H1 (cell line): ENCODE data around the gene SLC12A8. TPM values are rescaled to one million over a fixed set of nuclear protein-coding genes. Genes with fewer than 3 reads are reported as not detected.
"Not testable (repeated sequence)": the region's sequence is repeated elsewhere in the genome, so short reads cannot be mapped to it uniquely, and the experiment has no call there.

Source experiments
- CTCF ChIA-PET: fragments of 300-600 bp; sonication (Branson Sonifier 250); formaldehyde crosslinking; loops from one replicate; lab custom pipeline; 2021; ENCODE audit not compliant: partially characterized antibody; lab: Charles Lee
- POLR2A ChIA-PET: fragments of 300-600 bp; sonication (Branson Sonifier 250); formaldehyde crosslinking; loops from one replicate; lab custom pipeline; 2021; ENCODE audit warnings: inconsistent platforms; ENCODE audit not compliant: partially characterized antibody; lab: Charles Lee
- DNase-seq, 2 experiments: peaks; one replicate each; pipeline versions ENCODE4 v3.0.0 to v3.0.0-alpha.2; 2010 to 2022; ENCODE audit warnings: low spot score in 2 of 2, low read depth in 1 of 2, mixed read lengths in 1 of 2
- FAIRE-seq: peaks from 2 replicates; lab custom pipeline; 2011; peaks lifted over from hg19 to GRCh38; lab: Jason Lieb, UNC
- H2AFZ ChIP-seq: 2 replicates; pipeline ENCODE4 v1.8.1; 2012; ENCODE audit warnings: low read length, inconsistent platforms
- H2AK5ac ChIP-seq: 2 replicates; pipeline ENCODE4 v1.6.1; 2013; ENCODE audit warnings: low read depth, low read length
- H2BK120ac ChIP-seq: replicated peaks from 2 replicates; pipeline ENCODE3; 2013; ENCODE audit warnings: low read depth, low read length, inconsistent platforms
- H2BK12ac ChIP-seq: 2 replicates; pipeline ENCODE4 v1.6.1; 2013; ENCODE audit warnings: low read depth, low read length
- H2BK15ac ChIP-seq: 2 replicates; pipeline ENCODE4 v1.6.1; 2013; ENCODE audit warnings: low read length
- H2BK20ac ChIP-seq: 2 replicates; pipeline ENCODE4 v1.6.1; 2013; ENCODE audit warnings: low read length
- H2BK5ac ChIP-seq: 2 replicates; pipeline ENCODE4 v1.6.1; 2013; ENCODE audit warnings: low read depth, low read length
- H3K14ac ChIP-seq: 2 replicates; pipeline ENCODE4 v1.6.1; 2013; ENCODE audit warnings: inconsistent platforms; ENCODE audit not compliant: insufficient read length
- H3K18ac ChIP-seq: 2 replicates; pipeline ENCODE4 v1.6.1; 2013; ENCODE audit warnings: low read length; ENCODE audit errors: extremely low read depth
- H3K23ac ChIP-seq: 2 replicates; pipeline ENCODE4 v1.6.1; 2013; ENCODE audit warnings: inconsistent platforms; ENCODE audit not compliant: insufficient read length
- H3K23me2 ChIP-seq: 2 replicates; pipeline ENCODE4 v1.6.1; 2013; ENCODE audit warnings: low read depth, low read length
- H3K27ac ChIP-seq: 2 replicates; pipeline ENCODE4 v1.6.1; 2011; ENCODE audit warnings: low read depth, low read length, inconsistent platforms
- H3K27me3 ChIP-seq, 4 experiments: replicated peaks in 1 of 4; 1 replicate in 1 of 4; 2 replicates in 3 of 4; pipeline versions ENCODE4 v1.6.1 to v1.8.1; 2011 to 2013; ENCODE audit warnings: low read length in 3 of 4, mild to moderate bottlenecking in 3 of 4, inconsistent platforms in 2 of 4, mixed read lengths in 2 of 4, moderate library complexity in 1 of 4; ENCODE audit not compliant: control insufficient read depth in 3 of 4, insufficient read depth in 3 of 4; ENCODE audit errors: extremely low read depth in 1 of 4
- H3K36me3 ChIP-seq, 4 experiments: 2 replicates each; pipeline versions ENCODE4 v1.6.1 to v1.8.1; 2011 to 2013; ENCODE audit warnings: mild to moderate bottlenecking in 4 of 4, low read length in 3 of 4, moderate library complexity in 2 of 4, control low read depth in 1 of 4, inconsistent platforms in 1 of 4; ENCODE audit not compliant: insufficient read depth in 4 of 4, control insufficient read depth in 2 of 4
- H3K4ac ChIP-seq: replicated peaks from 2 replicates; pipeline ENCODE3; 2013; ENCODE audit warnings: low read length, low read depth, mixed read lengths, inconsistent platforms; ENCODE audit not compliant: insufficient read length
- H3K4me1 ChIP-seq, 4 experiments: replicated peaks in 1 of 4; 1 replicate in 1 of 4; 2 replicates in 3 of 4; pipeline versions ENCODE4 v1.6.1 to v1.8.1; 2011 to 2013; ENCODE audit warnings: low read length in 3 of 4, inconsistent platforms in 2 of 4, mixed read lengths in 1 of 4; ENCODE audit not compliant: insufficient read depth in 4 of 4, control insufficient read depth in 3 of 4
- H3K4me2 ChIP-seq, 2 experiments: 2 replicates each; pipeline versions ENCODE4 v1.6.1 to v1.8.1; 2011 to 2013; ENCODE audit warnings: low read depth in 2 of 2, low read length in 2 of 2, control low read depth in 1 of 2, inconsistent platforms in 1 of 2, mild to moderate bottlenecking in 1 of 2; ENCODE audit not compliant: insufficient read depth in 1 of 2
- H3K4me3 ChIP-seq, 4 experiments: fragments of 200-600, 300-600 bp in 1 of 4; sonication (generic), shearing (Covaris generic), sonication (Bioruptor Twin) in 1 of 4; 2 replicates each; pipeline versions ENCODE4 v1.5.1 to v1.8.1; 2011 to 2016; ENCODE audit warnings: low read length in 4 of 4, low read depth in 3 of 4, control low read depth in 2 of 4, inconsistent platforms in 2 of 4, mild to moderate bottlenecking in 2 of 4, mixed read lengths in 1 of 4, moderate library complexity in 1 of 4; ENCODE audit not compliant: insufficient read depth in 2 of 4; ENCODE audit errors: extremely low read depth in 1 of 4
- H3K56ac ChIP-seq: replicated peaks from 2 replicates; pipeline ENCODE3; 2013; ENCODE audit warnings: low read depth, mild to moderate bottlenecking, mixed read lengths, low read length, inconsistent platforms; ENCODE audit not compliant: insufficient read length
- H3K79me1 ChIP-seq: 2 replicates; pipeline ENCODE4 v1.6.1; 2013; ENCODE audit warnings: low read depth, low read length, control low read depth
- H3K79me2 ChIP-seq, 2 experiments: 2 replicates each; pipeline versions ENCODE4 v1.6.1 to v1.8.1; 2012 to 2013; ENCODE audit warnings: low read length in 2 of 2, mild to moderate bottlenecking in 2 of 2, inconsistent platforms in 1 of 2; ENCODE audit not compliant: insufficient read depth in 2 of 2, control insufficient read depth in 1 of 2
- H3K9ac ChIP-seq, 4 experiments: replicated peaks in 1 of 4; 1 replicate in 1 of 4; 2 replicates in 3 of 4; pipeline versions ENCODE4 v1.6.1 to v1.8.1; 2011 to 2013; ENCODE audit warnings: low read depth in 3 of 4, low read length in 3 of 4, control low read depth in 2 of 4, mild to moderate bottlenecking in 2 of 4, moderate library complexity in 2 of 4, inconsistent platforms in 1 of 4; ENCODE audit errors: extremely low read depth in 1 of 4
- H3K9me3 ChIP-seq, 2 experiments: 2 replicates each; pipeline versions ENCODE4 v1.6.1 to v1.8.1; 2012 to 2013; ENCODE audit warnings: mild to moderate bottlenecking in 2 of 2, moderate library complexity in 2 of 2, control low read depth in 1 of 2, inconsistent platforms in 1 of 2, low read depth in 1 of 2, low read length in 1 of 2, mixed read lengths in 1 of 2; ENCODE audit not compliant: insufficient read depth in 2 of 2
- H4K20me1 ChIP-seq, 2 experiments: replicated peaks in 1 of 2; 2 replicates each; pipeline versions ENCODE3 to v1.8.1; 2011 to 2013; ENCODE audit warnings: inconsistent platforms in 2 of 2, low read length in 2 of 2, mild to moderate bottlenecking in 1 of 2; ENCODE audit not compliant: insufficient read depth in 2 of 2, control insufficient read depth in 1 of 2
- H4K5ac ChIP-seq: 2 replicates; pipeline ENCODE4 v1.6.1; 2013; ENCODE audit warnings: low read length, low read depth, mixed read lengths, inconsistent platforms; ENCODE audit not compliant: insufficient read length
- H4K8ac ChIP-seq: 2 replicates; pipeline ENCODE4 v1.8.0; 2013; ENCODE audit warnings: mild to moderate bottlenecking, moderate library complexity, low read length, inconsistent platforms; ENCODE audit not compliant: insufficient read depth; ENCODE audit errors: extremely low read depth
- H4K91ac ChIP-seq: replicated peaks from 2 replicates; pipeline ENCODE3; 2013; ENCODE audit warnings: low read length, mixed read lengths, inconsistent platforms; ENCODE audit not compliant: insufficient read length
- WGBS, 2 experiments: shearing (Covaris generic) in 1 of 2; methylation state at CpG; one replicate each; pipeline versions ENCODE4 v1.1.6 to v1.1.7; 2013 to 2015; ENCODE audit warnings: low lambda C conversion rate in 2 of 2, mixed read lengths in 2 of 2, inconsistent platforms in 1 of 2, low coverage in 1 of 2, missing lambda C conversion rate in 1 of 2; ENCODE audit not compliant: insufficient replicate concordance in 2 of 2, insufficient coverage in 1 of 2, insufficient read length in 1 of 2; ENCODE audit errors: extremely low coverage in 1 of 2, missing lambda C conversion rate in 1 of 2; 5-methylcytosine and 5-hydroxymethylcytosine counted together
- polyA plus RNA-seq, 7 experiments: library from polyadenylated mRNA; depleted of rRNA in 3 of 7; stranded (reverse) in 5 of 7; unstranded in 2 of 7; fragments of >200 nt in 5 of 7; fragments of 200-250 nt in 2 of 7; gene quantifications; 1 replicate in 5 of 7; 2 replicates in 1 of 7; 4 replicates in 1 of 7; pipeline versions ENCODE4 v1.2.1 to v1.2.3, GENCODE V29; 2011 to 2013; ENCODE audit warnings: missing spikeins in 2 of 7, mixed read lengths in 2 of 7
- total RNA-seq: library from RNA; stranded (reverse); fragmentation: NEBNext Ultra II Directional; extraction: Animal tissue kit (Norgen Biotek cat#: 25700); gene quantifications from 2 replicates; pipeline ENCODE4 v1.2.1, GENCODE V29; 2021

SLC12A8 gene
- total and polyA plus RNA-seq, 2 of the 8 experiments (the other 6 are each of a cell fraction or from before 2014, with no cell fraction given): 13.7 to 14.4 TPM

DNA sequence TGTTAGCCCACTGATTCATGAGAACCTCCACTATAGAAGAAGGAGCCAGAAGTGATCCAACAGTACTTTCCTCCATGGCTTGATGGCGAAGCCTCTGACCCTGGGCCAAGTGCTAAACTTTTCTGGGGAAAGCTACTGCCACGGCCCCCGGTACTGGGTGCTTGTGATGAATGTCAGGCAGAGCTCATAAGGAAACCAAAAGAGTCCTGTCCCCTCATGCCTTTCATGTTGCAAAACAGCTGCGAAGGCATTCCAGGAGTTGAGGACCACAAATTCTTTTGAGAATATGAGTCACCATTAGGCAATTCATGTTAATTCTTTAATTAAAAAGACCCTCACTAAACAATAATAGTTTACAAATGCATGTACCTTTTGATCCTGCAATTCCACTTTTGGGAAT is 130.2 kb downstream of the SLC12A8 start:
- H3K79me2 ChIP-seq, H3K4me2 ChIP-seq, H2BK5ac ChIP-seq, H3K18ac ChIP-seq, H3K4me1 ChIP-seq, H2BK20ac ChIP-seq, H3K36me3 ChIP-seq, H4K8ac ChIP-seq, H2BK12ac ChIP-seq, H3K27ac ChIP-seq, FAIRE-seq, H3K56ac ChIP-seq, H3K9me3 ChIP-seq, H3K14ac ChIP-seq, H3K4ac ChIP-seq, H2AK5ac ChIP-seq, H3K9ac ChIP-seq, H2BK15ac ChIP-seq, H3K4me3 ChIP-seq, H2AFZ ChIP-seq, H3K23ac ChIP-seq, H4K20me1 ChIP-seq, H3K23me2 ChIP-seq, H2BK120ac ChIP-seq, POLR2A ChIA-PET, DNase-seq, H4K91ac ChIP-seq, H3K79me1 ChIP-seq, H3K27me3 ChIP-seq, H4K5ac ChIP-seq: not testable (repeated sequence)
- WGBS, 2 experiments: 97% methylated on average over 4 of the region's 4 CpGs; no CpG with 5 or more reads in 1 of the 2 experiments
- CTCF ChIA-PET: interaction anchor here (1.5 to 2.0 kb wide), 2 partner anchors 14 to 68 kb away, joined by 3 to 4 read pairs; no protein-coding TSS in a partner anchor
